GM21515 (cell line): ENCODE measurements around the gene DNAJA3.

ENCODE experiments used
- ATAC-seq: cut with Tn5 transposase; IDR thresholded peaks from one replicate; pipeline ENCODE4 v1.9.1; 2021; ENCODE audit not compliant: unreplicated experiment

The DNAJA3 gene

GRCh38 chr16:4433228-4433627 lies 7.6 kb downstream of the DNAJA3 start:
- ATAC-seq: no peak

- ATAC-seq: no peak
Measured at GRCh38 chr16:4433914-4434787, 8.5 kb downstream of the DNAJA3 start.

GRCh38 chr16:4435337-4436067 lies 9.8 kb downstream of the DNAJA3 start:
- ATAC-seq: no peak

- ATAC-seq: no peak
Measured at GRCh38 chr16:4437366-4437765, 11.7 kb downstream of the DNAJA3 start.

GRCh38 chr16:4442371-4442770 lies 16.7 kb downstream of the DNAJA3 start:
- ATAC-seq: no peak

GRCh38 chr16:4443271-4443670 lies 17.6 kb downstream of the DNAJA3 start:
- ATAC-seq: no peak

- no peak for ATAC-seq
Measured at GRCh38 chr16:4443986-4444385, 18.3 kb downstream of the DNAJA3 start.

GRCh38 chr16:4450430-4450829 lies 24.8 kb downstream of the DNAJA3 start:
- no peak for ATAC-seq

- ATAC-seq: no peak
Measured at GRCh38 chr16:4450931-4451519, 25.4 kb downstream of the DNAJA3 start.

- ATAC-seq: no peak
Measured at GRCh38 chr16:4452674-4453073, 27.0 kb downstream of the DNAJA3 start.

- ATAC-seq: no peak
Measured at GRCh38 chr16:4454623-4455022, 29.0 kb downstream of the DNAJA3 start.

- ATAC-seq: no peak
Measured at GRCh38 chr16:4455081-4455480, 29.4 kb downstream of the DNAJA3 start.

GRCh38 chr16:4455951-4456350 lies 30.3 kb downstream of the DNAJA3 start:
- no peak for ATAC-seq

- no peak for ATAC-seq
Measured at GRCh38 chr16:4460936-4461249, 35.2 kb downstream of the DNAJA3 start.

- no peak for ATAC-seq
Measured at GRCh38 chr16:4461250-4462085, 35.8 kb downstream of the DNAJA3 start.

GRCh38 chr16:4463522-4464163 lies 38.0 kb downstream of the DNAJA3 start:
- no peak for ATAC-seq

GRCh38 chr16:4465977-4466779 lies 40.5 kb downstream of the DNAJA3 start:
- no peak for ATAC-seq

GRCh38 chr16:4467916-4468315 lies 42.2 kb downstream of the DNAJA3 start:
- ATAC-seq: no peak

- no peak for ATAC-seq
Measured at GRCh38 chr16:4468972-4469371, 43.3 kb downstream of the DNAJA3 start.

- ATAC-seq: no peak
Measured at GRCh38 chr16:4471869-4472268, 46.2 kb downstream of the DNAJA3 start.
